Liver (tissue), 9 donors: ENCODE measurements around the gene NBEA. TPM values are rescaled to one million over a fixed set of nuclear protein-coding genes. Genes with fewer than 3 reads are reported as not detected.

Experiments
- DNase-seq: peaks from one replicate; pipeline ENCODE4 v3.0.0-alpha.2; 2017; ENCODE audit warnings: low spot score
- H3K27ac ChIP-seq, 2 donors: one replicate each; pipeline ENCODE4 v1.7.0; 2013; ENCODE audit warnings: inconsistent platforms in 2 of 2, low read length in 2 of 2, control low read depth in 1 of 2, low read depth in 1 of 2, mild to moderate bottlenecking in 1 of 2
- H3K27me3 ChIP-seq, 4 donors: one replicate each; pipeline versions ENCODE4 v1.6.1 to v1.7.0; 2013; ENCODE audit warnings: low read length in 3 of 4, inconsistent platforms in 1 of 4, mild to moderate bottlenecking in 1 of 4, moderate library complexity in 1 of 4; ENCODE audit not compliant: control insufficient read depth in 4 of 4, insufficient read depth in 4 of 4
- H3K36me3 ChIP-seq, 4 donors: one replicate each; pipeline versions ENCODE4 v1.6.1 to v1.7.0; 2013; ENCODE audit warnings: low read length in 3 of 4, mild to moderate bottlenecking in 3 of 4, low read depth in 1 of 4, moderate library complexity in 1 of 4; ENCODE audit not compliant: control insufficient read depth in 4 of 4, insufficient read depth in 3 of 4
- H3K4me1 ChIP-seq, 4 donors: one replicate each; pipeline versions ENCODE4 v1.6.1 to v1.7.0; 2013; ENCODE audit warnings: low read length in 3 of 4, mild to moderate bottlenecking in 3 of 4, moderate library complexity in 1 of 4; ENCODE audit not compliant: control insufficient read depth in 4 of 4, insufficient read depth in 4 of 4
- H3K4me3 ChIP-seq, 3 donors: one replicate each; pipeline versions ENCODE4 v1.6.1 to v1.7.0; 2013; ENCODE audit warnings: low read length in 3 of 3, control low read depth in 1 of 3, low read depth in 1 of 3, mild to moderate bottlenecking in 1 of 3
- H3K9ac ChIP-seq, 2 donors: one replicate each; pipeline ENCODE4 v1.7.0; 2013; ENCODE audit warnings: low read length in 2 of 2, mild to moderate bottlenecking in 2 of 2, moderate library complexity in 2 of 2, control low read depth in 1 of 2, low read depth in 1 of 2
- H3K9me3 ChIP-seq, 4 donors: one replicate each; pipeline versions ENCODE4 v1.6.1 to v1.7.0; 2013; ENCODE audit warnings: low read length in 3 of 4; ENCODE audit not compliant: control insufficient read depth in 4 of 4
- EGR1 ChIP-seq, 2 donors: IDR thresholded peaks; 2 replicates each; pipeline ENCODE4 v1.6.1; 2016 to 2018; ENCODE audit warnings: antibody characterized with exemption in 2 of 2, low read depth in 2 of 2
- FOXA1 ChIP-seq: IDR thresholded peaks from 2 replicates; pipeline ENCODE4 v1.6.1; 2016; ENCODE audit warnings: antibody characterized with exemption
- GABPA ChIP-seq, 2 donors: IDR thresholded peaks in 1 of 2; conservative IDR thresholded peaks in 1 of 2; 2 replicates each; pipeline ENCODE4 v1.6.1; 2016; ENCODE audit warnings: antibody characterized with exemption in 2 of 2, mild to moderate bottlenecking in 1 of 2, moderate library complexity in 1 of 2
- HNF4A ChIP-seq, 2 donors: conservative IDR thresholded peaks; 2 replicates each; pipeline ENCODE4 v1.6.1; 2016; ENCODE audit warnings: antibody characterized with exemption in 2 of 2, mild to moderate bottlenecking in 2 of 2
- HNF4G ChIP-seq: IDR thresholded peaks from 2 replicates; pipeline ENCODE4 v1.6.1; 2016; ENCODE audit warnings: antibody characterized with exemption
- JUND ChIP-seq, 2 donors: IDR thresholded peaks; 2 replicates each; pipeline ENCODE4 v1.6.1; 2016; ENCODE audit warnings: antibody characterized with exemption in 2 of 2
- RAD21 ChIP-seq, 2 donors: IDR thresholded peaks; 2 replicates each; pipeline ENCODE4 v1.6.1; 2016; ENCODE audit warnings: antibody characterized with exemption in 2 of 2, mild to moderate bottlenecking in 2 of 2
- RXRA ChIP-seq, 2 donors: IDR thresholded peaks; 2 replicates each; pipeline ENCODE4 v1.6.1; 2017 to 2018; ENCODE audit warnings: antibody characterized with exemption in 2 of 2, mild to moderate bottlenecking in 1 of 2
- TAF1 ChIP-seq: conservative IDR thresholded peaks from 2 replicates; pipeline ENCODE4 v1.6.1; 2016; ENCODE audit warnings: antibody characterized with exemption, mild to moderate bottlenecking
- WGBS: extraction: QIAGEN DNeasy Blood & Tissue Kit; methylation state at CpG from one replicate; pipeline ENCODE4 v1.1.7; 2013; 5-methylcytosine and 5-hydroxymethylcytosine counted together
- polyA plus RNA-seq, 2 donors: library from polyadenylated mRNA; stranded (reverse) in 1 of 2; unstranded in 1 of 2; fragments of 200-250 nt in 1 of 2; fragments of >200 nt in 1 of 2; fragmentation: Nextera tagmentation in 1 of 2; extraction: Ambion mirVana in 1 of 2; gene quantifications; one replicate each; pipeline versions ENCODE4 v1.2.1 to v1.2.3, GENCODE V29; 2013 to 2015
- total RNA-seq, 2 donors: library from RNA; depleted of rRNA; stranded (reverse); fragments of >200 nt; gene quantifications; one replicate each; pipeline ENCODE4 v1.2.3, GENCODE V29; 2014
- TF ChIP-seq, protein P1 (sequence below): IDR thresholded peaks from 2 replicates; pipeline ENCODE4 v1.6.1; 2016; ENCODE audit warnings: antibody characterized with exemption
- TF ChIP-seq, protein P2 (sequence below): IDR thresholded peaks from 2 replicates; pipeline ENCODE4 v1.6.1; 2016; ENCODE audit warnings: antibody characterized with exemption
- TF ChIP-seq, protein P3 (sequence below): IDR thresholded peaks from 2 replicates; pipeline ENCODE4 v1.6.1; 2016; ENCODE audit warnings: antibody characterized with exemption
- donor health status: healthy.
- donor health status: healthy.
- donor health status: healthy.
- donor health status: healthy.
- donor health status: healthy.

Gene NBEA
- total and polyA plus RNA-seq, 4 donors = 0.24 to 3.5 (median 1.4) TPM

GRCh38 chr13:35498231-35498630, 556.2 kb downstream of the NBEA start:
- Histone ChIP-seq H3K9ac (no peak overlapping the region), H3K9me3 (no peaks in the 10 kb centered on the region), H3K27me3 (no peaks in the 10 kb centered on the region), H3K27ac (no peak overlapping the region), H3K4me1 (no peaks in the 10 kb centered on the region), H3K36me3 (no peaks in the 10 kb centered on the region), H3K4me3 (no peak overlapping the region)
- no peak for DNase-seq
- TF ChIP-seq HNF4G (no peak), RXRA (IDR thresholded peaks at IDR 0.05) (no peak), HNF4A (conservative IDR thresholded peaks at IDR 0.05) (no peak)

GRCh38 chr13:35499196-35499662, 557.2 kb downstream of the NBEA start:
- H3K4me3 ChIP-seq = no peak overlapping the region
- 91% methylated on average over 2 of the region's 2 CpGs for WGBS
- no peak for DNase-seq
- TF ChIP-seq FOXA1 (no peak), JUND (IDR thresholded peaks at IDR 0.05) (no peak), RAD21 (IDR thresholded peaks at IDR 0.05) (no peak), RXRA (IDR thresholded peaks at IDR 0.05) (no peak), TAF1 (no peak)
- TF ChIP-seq, protein P1, sequence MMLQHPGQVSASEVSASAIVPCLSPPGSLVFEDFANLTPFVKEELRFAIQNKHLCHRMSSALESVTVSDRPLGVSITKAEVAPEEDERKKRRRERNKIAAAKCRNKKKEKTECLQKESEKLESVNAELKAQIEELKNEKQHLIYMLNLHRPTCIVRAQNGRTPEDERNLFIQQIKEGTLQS = no peak
- H3K4me1 ChIP-seq = no peaks in the 10 kb centered on the region
- no peaks in the 10 kb centered on the region for H3K27me3 ChIP-seq
- H3K27ac ChIP-seq = no peak overlapping the region
- H3K36me3 ChIP-seq = no peaks in the 10 kb centered on the region
- H3K9me3 ChIP-seq = no peaks in the 10 kb centered on the region
- no peak overlapping the region for H3K9ac ChIP-seq

DNA sequence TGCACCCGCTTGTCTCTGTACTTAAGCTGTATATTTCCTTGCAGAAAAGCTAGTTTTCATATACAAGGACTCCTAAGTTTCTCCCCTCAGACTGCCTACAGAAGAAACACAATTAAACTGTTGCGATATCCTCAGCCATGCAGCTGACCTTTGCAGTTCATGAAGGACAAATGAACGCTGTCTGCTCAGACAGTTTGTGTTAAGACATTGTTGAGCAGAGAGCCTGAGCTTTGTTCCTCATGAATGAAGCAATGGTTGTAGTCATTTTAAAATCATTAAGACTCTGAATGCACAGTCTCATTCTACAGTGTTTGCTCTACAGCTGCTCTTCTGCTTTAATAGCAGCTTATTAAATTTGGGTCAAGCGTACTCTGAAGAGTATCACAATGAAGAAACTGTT, 557.6 kb downstream of the NBEA start:
- WGBS = 80% methylated on average over 4 of the region's 4 CpGs
- DNase-seq = no peak

GRCh38 chr13:35500144-35500543, 558.1 kb downstream of the NBEA start:
- no peak overlapping the region for H3K4me3 ChIP-seq
- 57% methylated on average over 2 of the region's 2 CpGs for WGBS
- H3K9ac ChIP-seq = no peak overlapping the region
- H3K27me3 ChIP-seq = no peaks in the 10 kb centered on the region
- no peaks in the 10 kb centered on the region for H3K36me3 ChIP-seq
- no peak for TF ChIP-seq RAD21 (IDR thresholded peaks at IDR 0.05)
- TF ChIP-seq, protein P2, sequence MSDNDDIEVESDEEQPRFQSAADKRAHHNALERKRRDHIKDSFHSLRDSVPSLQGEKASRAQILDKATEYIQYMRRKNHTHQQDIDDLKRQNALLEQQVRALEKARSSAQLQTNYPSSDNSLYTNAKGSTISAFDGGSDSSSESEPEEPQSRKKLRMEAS = no peak
- no peak for TF ChIP-seq GABPA (IDR thresholded peaks at IDR 0.05 in 1 of 2, conservative IDR thresholded peaks at IDR 0.05 in 1 of 2)
- no peaks in the 10 kb centered on the region for H3K4me1 ChIP-seq
- H3K9me3 ChIP-seq = no peaks in the 10 kb centered on the region
- no peak for DNase-seq
- H3K27ac ChIP-seq = no peak overlapping the region

More for the DNA sequence above, 557.6 kb downstream of the NBEA start:
- H3K27me3 ChIP-seq = no peaks in the 10 kb centered on the region
- no peak overlapping the region for H3K27ac ChIP-seq
- no peak overlapping the region for H3K4me3 ChIP-seq
- no peaks in the 10 kb centered on the region for H3K9me3 ChIP-seq
- TF ChIP-seq, protein P1 = no peak
- TF ChIP-seq HNF4G (no peak), EGR1 (IDR thresholded peaks at IDR 0.05; ENCODE audit: low read depth in 2 of 2) (no peak)
- TF ChIP-seq, protein P3, sequence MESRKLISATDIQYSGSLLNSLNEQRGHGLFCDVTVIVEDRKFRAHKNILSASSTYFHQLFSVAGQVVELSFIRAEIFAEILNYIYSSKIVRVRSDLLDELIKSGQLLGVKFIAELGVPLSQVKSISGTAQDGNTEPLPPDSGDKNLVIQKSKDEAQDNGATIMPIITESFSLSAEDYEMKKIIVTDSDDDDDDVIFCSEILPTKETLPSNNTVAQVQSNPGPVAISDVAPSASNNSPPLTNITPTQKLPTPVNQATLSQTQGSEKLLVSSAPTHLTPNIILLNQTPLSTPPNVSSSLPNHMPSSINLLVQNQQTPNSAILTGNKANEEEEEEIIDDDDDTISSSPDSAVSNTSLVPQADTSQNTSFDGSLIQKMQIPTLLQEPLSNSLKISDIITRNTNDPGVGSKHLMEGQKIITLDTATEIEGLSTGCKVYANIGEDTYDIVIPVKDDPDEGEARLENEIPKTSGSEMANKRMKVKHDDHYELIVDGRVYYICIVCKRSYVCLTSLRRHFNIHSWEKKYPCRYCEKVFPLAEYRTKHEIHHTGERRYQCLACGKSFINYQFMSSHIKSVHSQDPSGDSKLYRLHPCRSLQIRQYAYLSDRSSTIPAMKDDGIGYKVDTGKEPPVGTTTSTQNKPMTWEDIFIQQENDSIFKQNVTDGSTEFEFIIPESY = no peak
- H3K4me1 ChIP-seq = no peaks in the 10 kb centered on the region
- H3K9ac ChIP-seq = no peak overlapping the region
- H3K36me3 ChIP-seq = no peaks in the 10 kb centered on the region
